Heart left ventricle (tissue), 16 donors: ENCODE data around the gene PCDH10. TPM values are rescaled to one million over a fixed set of nuclear protein-coding genes. Genes with fewer than 3 reads are reported as not detected.

Experiments used
- ATAC-seq, 4 donors: fragments of 200-7000 bp; cut with Tn5 transposase; one replicate each; pipeline ENCODE4 v1.9.1; 2020 to 2022; ENCODE audit warnings: moderate library complexity in 4 of 4, mild to moderate bottlenecking in 3 of 4, moderate number of reproducible peaks in 1 of 4
- DNase-seq, 5 donors: peaks; one replicate each; pipeline ENCODE4 v3.0.0-alpha.2; 2020
- H3K27ac ChIP-seq, 12 donors: fragments of 200-600 bp; sonication (generic) in 4 of 12; one replicate each; pipeline versions ENCODE4 v1.5.0 to v1.8.0; 2016 to 2022; ENCODE audit warnings: mild to moderate bottlenecking in 2 of 12
- H3K27me3 ChIP-seq, 9 donors: fragments of 200-600 bp; sonication (generic) in 2 of 9; one replicate each; pipeline versions ENCODE4 v1.5.1 to v1.8.0; 2016 to 2022; ENCODE audit warnings: mild to moderate bottlenecking in 3 of 9
- H3K36me3 ChIP-seq, 9 donors: fragments of 200-600 bp; sonication (generic) in 2 of 9; one replicate each; pipeline versions ENCODE4 v1.5.0 to v1.8.0; 2018 to 2022; ENCODE audit warnings: mild to moderate bottlenecking in 2 of 9
- H3K4me1 ChIP-seq, 12 donors: fragments of 200-600 bp; sonication (generic) in 4 of 12; one replicate each; pipeline versions ENCODE4 v1.5.0 to v1.8.0; 2016 to 2022; ENCODE audit warnings: mild to moderate bottlenecking in 3 of 12
- H3K4me3 ChIP-seq, 12 donors: fragments of 200-600 bp; sonication (generic) in 4 of 12; one replicate each; pipeline versions ENCODE4 v1.5.0 to v1.8.0; 2017 to 2022; ENCODE audit warnings: mild to moderate bottlenecking in 9 of 12, moderate library complexity in 4 of 12
- H3K9me3 ChIP-seq, 12 donors: fragments of 200-600 bp; sonication (generic) in 4 of 12; one replicate each; pipeline versions ENCODE4 v1.5.0 to v1.8.0; 2016 to 2022; ENCODE audit warnings: mild to moderate bottlenecking in 1 of 12
- CTCF ChIP-seq, 12 donors: fragments of 200-600 bp; sonication (generic) in 4 of 12; IDR thresholded peaks; one replicate each; pipeline versions ENCODE4 v1.5.0 to v1.8.0; 2018 to 2022; ENCODE audit warnings: antibody characterized with exemption in 12 of 12, mild to moderate bottlenecking in 5 of 12
- POLR2A ChIP-seq, 2 donors: fragments of 450-650 bp; IDR thresholded peaks; one replicate each; pipeline ENCODE4 v1.6.1; 2017; ENCODE audit warnings: antibody characterized with exemption in 2 of 2, mild to moderate bottlenecking in 2 of 2, moderate library complexity in 2 of 2
- WGBS, 4 donors: extraction: QIAGEN DNeasy Blood & Tissue Kit in 2 of 4; methylation state at CpG; one replicate each; pipeline versions ENCODE4 v1.1.5 to v1.1.7; 2013 to 2018; 5-methylcytosine and 5-hydroxymethylcytosine counted together
- intact Hi-C, 10 donors: fragments of 100-400 bp; cut with DNase I; formaldehyde crosslinking; loops; one replicate each; pipeline versions ENCODE4 v1.11.1 to v1.14.2; 2022
- long read RNA-seq, 3 donors: library from polyadenylated mRNA; unstranded; transcript quantifications; one replicate each; pipeline ENCODE4 v2.0.0, GENCODE V29; 2020 to 2021
- polyA plus RNA-seq, 2 donors: library from polyadenylated mRNA; stranded (reverse); fragments of 200-250 nt; gene quantifications; one replicate each; pipeline ENCODE4 v1.2.3, GENCODE V29; 2013
- total RNA-seq, 9 donors: library from RNA; depleted of rRNA in 2 of 9; stranded (reverse); fragments of >200 nt in 2 of 9; fragmentation: NEBNext Ultra II Directional in 3 of 9; extraction: Animal tissue kit (Norgen Biotek cat#: 25700) in 3 of 9; gene quantifications; one replicate each; pipeline versions ENCODE4 v1.1.0 to v1.2.4, GENCODE V29; 2016 to 2023
- donor health status: ischemic (EF 13 %, LVEDD 7.1; RV severe dilation, severe dysfunction).
- donor health status: healthy with polysubstance abuse.
- donor health status: DM: no; HTN: yes; CAD: no.
- donor health status: DM: no; HTN: no; CAD: no.
- donor health status: ischemic (EF 25% LVEDD 6.9; RV normal size, moderate dysfunction).
- donor health status: ischemic (EF 25% LVEDD 5.7; RV mildly dilated, moderate dysfunction).
- donor health status: healthy.
- donor health status: DM: yes; HTN: yes; CAD: no.
- donor health status: ischemic (EF 35%, LVEDD 5.7; RV mildly dilated, moderate dysfunction).
- donor health status: nonischemic (EF 11% LVEDD 7.7; RV severe dilation, severe dysfunction).
- donor health status: DM: yes; HTN: yes; CAD: no.
- donor health status: PGD.
- donor health status: ischemic (EF 29% LVEDD 5.4; RV normal size, mild dysfunction).
- donor health status: nonischemic (EF 23%, LVEDD 6.1; RV moderate dilation, normal function).

Gene PCDH10
- total RNA-seq = under 1 TPM in 7 of 9 donors, not detected in 2; 0.04 to 0.48 (median 0.07) TPM
- under 1 TPM; under 0.01 to 0.01 TPM for polyA plus RNA-seq
- long read RNA-seq, donor 1 = 0 reads
- long read RNA-seq, donor 2 = 0 reads
- long read RNA-seq, donor 3 = 0 reads

GRCh38 chr4:133148690-133149363, at the start of gene PCDH10:
Gene PCDH10, plus strand, starts transcription at chr4:133149294. Its CDS starts 847 bp downstream, at chr4:133150141.
- Histone ChIP-seq H3K36me3 (no peaks in the 10 kb centered on the region), H3K9me3 (no peaks in the 10 kb centered on the region), H3K27ac (no peak within 1 kb of the TSS), H3K4me3 (peak within 1 kb of the TSS; percentile 2 to 60 (median 42)), H3K4me1 (peaks cover 0 to 75% (median 38%) of the 10 kb centered on the region in 12 donors), H3K27me3 (peaks cover 29 to 96% (median 62%) of the 10 kb centered on the region in 9 donors)
- intact Hi-C loops = no loop called here
- ATAC-seq (peak; percentile 68 to 97 (median 96)), DNase-seq (peak; percentile 78 to 90 (median 83))
- WGBS, 4 donors = 0 to 2% (median 1%) methylated on average over 31 to 38 of the region's 38 CpGs
- TF ChIP-seq POLR2A (IDR thresholded peaks at IDR 0.05) (no peak), CTCF (IDR thresholded peaks at IDR 0.05) (no peak)

- H3K4me1 ChIP-seq = no peaks in the 10 kb centered on the region
- no peak overlapping the region for H3K4me3 ChIP-seq
- peaks cover 0 to 13% (median 0%) of the 10 kb centered on the region in 12 donors for H3K9me3 ChIP-seq
- no peaks in the 10 kb centered on the region for H3K36me3 ChIP-seq
- WGBS, 4 donors = 83 to 87% (median 85%) methylated on average over 6 of the region's 6 CpGs
- no peak for DNase-seq
- intact Hi-C loops = no loop called here
- no peak overlapping the region for H3K27ac ChIP-seq
- no peak for TF ChIP-seq POLR2A (IDR thresholded peaks at IDR 0.05)
- no peak for TF ChIP-seq CTCF (IDR thresholded peaks at IDR 0.05)
- ATAC-seq = no peak
- no peaks in the 10 kb centered on the region for H3K27me3 ChIP-seq
Measured at GRCh38 chr4:133102043-133102442, 47.1 kb upstream of the PCDH10 start.

- WGBS, 4 donors = 64 to 69% (median 67%) methylated on average over 4 of the region's 4 CpGs
- no peak for DNase-seq
- Histone ChIP-seq H3K27me3 (no peaks in the 10 kb centered on the region), H3K36me3 (no peaks in the 10 kb centered on the region), H3K4me1 (no peaks in the 10 kb centered on the region), H3K27ac (no peak overlapping the region), H3K9me3 (peaks cover 0 to 13% (median 0%) of the 10 kb centered on the region in 12 donors), H3K4me3 (no peak overlapping the region)
- TF ChIP-seq POLR2A (IDR thresholded peaks at IDR 0.05) (no peak), CTCF (IDR thresholded peaks at IDR 0.05) (no peak)
- ATAC-seq = no peak
- intact Hi-C loops = no loop called here
Measured at GRCh38 chr4:133102612-133103409, 46.3 kb upstream of the PCDH10 start.

- Histone ChIP-seq H3K27ac (no peak overlapping the region), H3K36me3 (no peaks in the 10 kb centered on the region), H3K27me3 (no peaks in the 10 kb centered on the region), H3K4me1 (no peaks in the 10 kb centered on the region), H3K4me3 (no peak overlapping the region), H3K9me3 (no peaks in the 10 kb centered on the region)
- TF ChIP-seq CTCF (IDR thresholded peaks at IDR 0.05) (no peak), POLR2A (IDR thresholded peaks at IDR 0.05) (no peak)
- intact Hi-C loops = no loop called here
- no peak for ATAC-seq
- DNase-seq = no peak
Measured at GRCh38 chr4:133112641-133113040, 36.5 kb upstream of the PCDH10 start.
